CD4-positive, CD25-positive, alpha-beta regulatory T cell (primary cell): ENCODE results near the gene TEKT3. TPM values are rescaled to one million over a fixed set of nuclear protein-coding genes. Genes with fewer than 3 reads are reported as not detected.
A peak's percentile ranks its signal among the peaks of the same experiment; 100 is the strongest.

ENCODE experiments used
- ATAC-seq, 2 donors: fragments of 150-1000 bp; cut with Tn5 transposase; one replicate each; pipeline ENCODE4 v1.10.0; 2021; ENCODE audit warnings: low read depth in 2 of 2, moderate number of reproducible peaks in 2 of 2, moderate library complexity in 1 of 2
- DNase-seq, 3 donors: peaks; one replicate each; pipeline versions ENCODE4 v3.0.0 to v3.0.0-alpha.2; 2012 to 2022; ENCODE audit warnings: mixed read lengths in 1 of 3
- H3K27ac ChIP-seq: one replicate; pipeline ENCODE4 v1.7.0; 2013; ENCODE audit warnings: mild to moderate bottlenecking, low read length; ENCODE audit not compliant: insufficient read depth, poor library complexity, severe bottlenecking
- H3K27me3 ChIP-seq: one replicate; pipeline ENCODE4 v1.7.0; 2013; ENCODE audit warnings: low read length; ENCODE audit not compliant: control insufficient read depth, insufficient read depth
- H3K36me3 ChIP-seq: one replicate; pipeline ENCODE4 v1.7.0; 2013; ENCODE audit warnings: mild to moderate bottlenecking, low read length, moderate library complexity; ENCODE audit not compliant: control insufficient read depth, insufficient read depth
- H3K4me1 ChIP-seq: 2 replicates; pipeline ENCODE4 v1.7.0; 2013; ENCODE audit warnings: mild to moderate bottlenecking, low read length; ENCODE audit not compliant: insufficient read depth, control insufficient read depth, poor library complexity, severe bottlenecking
- H3K4me3 ChIP-seq: one replicate; pipeline ENCODE4 v1.7.0; 2013; ENCODE audit warnings: low read depth, mild to moderate bottlenecking, low read length, moderate library complexity
- H3K9me3 ChIP-seq, 2 experiments: 1 replicate in 1 of 2; 2 replicates in 1 of 2; pipeline ENCODE4 v1.7.0; 2013; ENCODE audit warnings: low read length in 2 of 2, mild to moderate bottlenecking in 1 of 2, moderate library complexity in 1 of 2; ENCODE audit not compliant: control insufficient read depth in 2 of 2
- H3K27ac Mint-ChIP-seq, 3 donors: one replicate each; pipeline ENCODE4 v1.8.0; 2020 to 2022; ENCODE audit warnings: mild to moderate bottlenecking in 3 of 3, mixed read lengths in 3 of 3, moderate library complexity in 2 of 3
- H3K27me3 Mint-ChIP-seq: one replicate; pipeline ENCODE4 v1.8.0; 2022; ENCODE audit warnings: mild to moderate bottlenecking, mixed read lengths
- H3K36me3 Mint-ChIP-seq: one replicate; pipeline ENCODE4 v1.8.0; 2020; ENCODE audit warnings: mixed read lengths
- H3K4me1 Mint-ChIP-seq, 4 donors: one replicate each; pipeline ENCODE4 v1.8.0; 2020 to 2022; ENCODE audit warnings: mixed read lengths in 4 of 4, mild to moderate bottlenecking in 1 of 4
- H3K4me3 Mint-ChIP-seq, 4 donors: one replicate each; pipeline ENCODE4 v1.8.0; 2020 to 2022; ENCODE audit warnings: mild to moderate bottlenecking in 4 of 4, mixed read lengths in 4 of 4, moderate library complexity in 3 of 4
- H3K9me3 Mint-ChIP-seq, 7 donors: one replicate each; pipeline ENCODE4 v1.8.0; 2020 to 2022; ENCODE audit warnings: mixed read lengths in 7 of 7, mild to moderate bottlenecking in 3 of 7, moderate library complexity in 2 of 7
- polyA plus RNA-seq, 4 donors: library from polyadenylated mRNA; unstranded; fragments of 300-500 nt; fragmentation: Illumina TruSeq; gene quantifications; one replicate each; pipeline ENCODE4 v1.2.3, GENCODE V29; 2021
- total RNA-seq: library from RNA; stranded (reverse); gene quantifications from one replicate; pipeline ENCODE4 v1.2.3, GENCODE V29; 2022

Gene TEKT3
- total RNA-seq (1.2 TPM), polyA plus RNA-seq (under 1 TPM in 1 of 4 donors, not detected in 3; 0.34 TPM)

GRCh38 chr17:15341385-15341849 lies at the start of gene TEKT3:
Gene TEKT3, minus strand, starts transcription at chr17:15341597. Its CDS starts 10,012 bp downstream, at chr17:15331585.
- Histone ChIP-seq H3K4me1 (peaks cover 8% of the 10 kb centered on the region), H3K9me3 (no peaks in the 10 kb centered on the region), H3K4me3 (no peak within 1 kb of the TSS), H3K27me3 (peaks cover 34% of the 10 kb centered on the region), H3K27ac (no peak within 1 kb of the TSS), H3K36me3 (no peaks in the 10 kb centered on the region)
- peaks cover 0 to 8% (median 1%) of the 10 kb centered on the region in 7 donors for H3K9me3 Mint-ChIP-seq
- peak within 1 kb of the TSS in 1 of 3 donors; percentile 60 for H3K27ac Mint-ChIP-seq
- peaks cover 5% of the 10 kb centered on the region for H3K36me3 Mint-ChIP-seq
- ATAC-seq (no peak), DNase-seq (no peak)
- H3K27me3 Mint-ChIP-seq, result peaks cover 67% of the 10 kb centered on the region
- H3K4me3 Mint-ChIP-seq, result peak within 1 kb of the TSS in 3 of 4 donors; percentile 57 to 79 (median 58)
- peaks cover 5 to 7% (median 5%) of the 10 kb centered on the region in 4 donors for H3K4me1 Mint-ChIP-seq

DNA sequence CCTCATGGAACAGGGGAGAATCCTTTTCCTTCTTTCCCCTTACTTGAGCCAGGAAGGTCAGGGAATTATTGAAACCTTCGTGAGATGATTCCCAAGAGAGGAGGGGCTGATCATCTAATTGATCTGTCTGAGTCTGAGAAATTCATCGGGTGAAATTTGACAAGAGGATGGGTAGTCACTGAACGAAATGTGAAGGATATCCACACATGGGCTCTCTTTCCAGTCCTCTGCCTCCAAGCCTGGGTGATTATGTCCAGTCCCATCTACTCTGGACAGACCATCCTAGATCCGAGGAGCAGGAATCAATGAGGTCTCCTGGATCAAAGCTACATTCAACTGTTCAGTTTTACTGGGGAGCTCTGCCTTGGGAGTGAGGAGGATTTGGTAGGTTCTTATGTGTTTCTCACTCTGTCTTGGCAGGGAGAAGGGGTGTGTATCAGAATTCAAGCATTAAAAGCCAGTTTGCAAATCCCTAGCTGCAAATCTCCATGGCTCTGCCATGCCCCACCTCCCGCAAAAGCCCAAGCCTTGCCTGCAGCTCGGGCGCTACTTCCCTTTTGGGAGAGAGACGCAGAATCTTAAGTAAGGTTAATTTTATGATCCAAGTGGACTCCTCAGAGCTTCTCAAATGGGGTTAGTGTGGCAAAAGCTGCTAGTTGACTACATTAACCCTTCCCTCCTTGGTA lies 47.1 kb upstream of the TEKT3 start:
- H3K27ac ChIP-seq, result no peak overlapping the region
- ATAC-seq (no peak), DNase-seq (no peak)
- H3K27me3 ChIP-seq, result peaks cover 13% of the 10 kb centered on the region
- Mint-ChIP-seq H3K4me1 (no peaks in the 10 kb centered on the region), H3K27me3 (peaks cover 19% of the 10 kb centered on the region), H3K4me3 (no peak overlapping the region), H3K27ac (no peak overlapping the region), H3K9me3 (peaks cover 0 to 5% (median 0%) of the 10 kb centered on the region in 7 donors), H3K36me3 (no peaks in the 10 kb centered on the region)
- no peak overlapping the region for H3K4me3 ChIP-seq
- no peaks in the 10 kb centered on the region for H3K9me3 ChIP-seq
- H3K4me1 ChIP-seq, result no peaks in the 10 kb centered on the region
- H3K36me3 ChIP-seq, result no peaks in the 10 kb centered on the region

- H3K27ac Mint-ChIP-seq, result no peak overlapping the region
- no peak for DNase-seq
- H3K27me3 Mint-ChIP-seq, result peaks cover 27% of the 10 kb centered on the region
Measured at GRCh38 chr17:15386083-15386482, 44.7 kb upstream of the TEKT3 start.

DNA sequence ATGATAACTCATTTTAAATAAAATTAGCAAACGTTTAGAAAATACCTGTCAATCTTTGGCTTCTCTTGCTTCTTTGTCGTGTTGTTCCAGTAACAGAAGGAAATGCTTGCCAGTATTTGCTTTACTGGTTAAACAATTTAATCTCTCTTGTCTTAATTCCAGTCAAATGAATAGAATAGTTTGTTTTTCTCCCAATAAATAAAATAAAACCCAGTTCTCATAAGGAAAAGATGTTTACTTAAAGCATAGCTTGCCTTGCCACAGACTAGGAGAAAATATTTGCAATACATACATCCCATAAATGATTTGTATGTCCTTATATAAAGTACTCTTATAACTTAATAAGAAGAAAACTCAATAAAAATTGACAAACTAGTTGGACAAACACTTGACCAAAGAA lies 43.9 kb upstream of the TEKT3 start:
- peaks cover 27% of the 10 kb centered on the region for H3K27me3 Mint-ChIP-seq
- H3K4me1 ChIP-seq, result no peaks in the 10 kb centered on the region
- H3K9me3 Mint-ChIP-seq, result peaks cover 0 to 5% (median 0%) of the 10 kb centered on the region in 7 donors
- no peak for ATAC-seq
- H3K27ac ChIP-seq, result no peak overlapping the region
- DNase-seq, result no peak
- peaks cover 24% of the 10 kb centered on the region for H3K27me3 ChIP-seq
- H3K4me3 ChIP-seq, result no peak overlapping the region
- H3K36me3 Mint-ChIP-seq, result no peaks in the 10 kb centered on the region
- no peaks in the 10 kb centered on the region for H3K36me3 ChIP-seq
- no peaks in the 10 kb centered on the region for H3K4me1 Mint-ChIP-seq
- H3K9me3 ChIP-seq, result no peaks in the 10 kb centered on the region
- no peak overlapping the region for H3K4me3 Mint-ChIP-seq
- no peak overlapping the region for H3K27ac Mint-ChIP-seq

More at GRCh38 chr17:15386083-15386482, 44.7 kb upstream of the TEKT3 start:
- no peak overlapping the region for H3K4me3 Mint-ChIP-seq
- ATAC-seq, result no peak
- no peak overlapping the region for H3K27ac ChIP-seq
- H3K36me3 ChIP-seq, result no peaks in the 10 kb centered on the region
- H3K4me1 ChIP-seq, result no peaks in the 10 kb centered on the region
- H3K4me1 Mint-ChIP-seq, result no peaks in the 10 kb centered on the region
- H3K9me3 ChIP-seq, result no peaks in the 10 kb centered on the region
- H3K36me3 Mint-ChIP-seq, result no peaks in the 10 kb centered on the region
- H3K9me3 Mint-ChIP-seq, result peaks cover 0 to 5% (median 0%) of the 10 kb centered on the region in 7 donors
- no peak overlapping the region for H3K4me3 ChIP-seq
- peaks cover 24% of the 10 kb centered on the region for H3K27me3 ChIP-seq

DNA sequence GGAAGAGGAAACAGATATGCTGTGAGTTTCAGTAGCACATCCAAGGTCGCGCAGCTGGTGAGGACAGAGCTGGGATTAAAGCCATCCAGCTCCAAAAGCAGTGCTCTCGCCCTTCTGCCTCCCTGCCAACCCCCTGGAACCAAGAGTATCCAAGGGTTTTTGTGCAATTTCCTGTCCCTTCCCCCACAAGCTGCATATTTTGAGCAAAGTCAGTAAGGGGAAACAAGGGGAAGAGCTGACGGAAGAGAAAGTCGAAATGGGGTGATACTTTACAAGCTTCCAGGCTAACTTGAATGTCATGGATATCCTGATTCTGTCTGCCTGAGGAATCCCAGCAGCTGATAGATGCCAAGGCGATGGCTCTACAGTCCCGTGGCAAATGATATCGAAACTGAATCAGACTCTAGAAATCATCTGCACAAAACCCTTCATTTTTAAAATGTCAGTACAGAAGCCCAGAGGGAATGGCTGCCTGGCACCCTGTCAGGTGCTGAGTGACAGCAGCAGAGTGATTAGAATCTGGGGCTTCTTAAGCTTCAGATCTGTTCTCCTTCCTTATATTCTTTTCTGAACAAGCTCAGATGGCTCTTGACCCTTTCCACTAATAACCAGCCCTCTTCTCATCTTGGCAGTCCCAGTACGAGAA lies 42.9 kb upstream of the TEKT3 start:
- Mint-ChIP-seq H3K9me3 (peaks cover 0 to 5% (median 0%) of the 10 kb centered on the region in 7 donors), H3K4me3 (no peak overlapping the region), H3K4me1 (no peaks in the 10 kb centered on the region), H3K27ac (no peak overlapping the region), H3K36me3 (no peaks in the 10 kb centered on the region), H3K27me3 (peaks cover 27% of the 10 kb centered on the region)
- DNase-seq, result no peak
- Histone ChIP-seq H3K27me3 (peaks cover 22% of the 10 kb centered on the region), H3K36me3 (no peaks in the 10 kb centered on the region), H3K4me3 (no peak overlapping the region), H3K27ac (no peak overlapping the region), H3K4me1 (no peaks in the 10 kb centered on the region), H3K9me3 (no peaks in the 10 kb centered on the region)
- no peak for ATAC-seq

DNA sequence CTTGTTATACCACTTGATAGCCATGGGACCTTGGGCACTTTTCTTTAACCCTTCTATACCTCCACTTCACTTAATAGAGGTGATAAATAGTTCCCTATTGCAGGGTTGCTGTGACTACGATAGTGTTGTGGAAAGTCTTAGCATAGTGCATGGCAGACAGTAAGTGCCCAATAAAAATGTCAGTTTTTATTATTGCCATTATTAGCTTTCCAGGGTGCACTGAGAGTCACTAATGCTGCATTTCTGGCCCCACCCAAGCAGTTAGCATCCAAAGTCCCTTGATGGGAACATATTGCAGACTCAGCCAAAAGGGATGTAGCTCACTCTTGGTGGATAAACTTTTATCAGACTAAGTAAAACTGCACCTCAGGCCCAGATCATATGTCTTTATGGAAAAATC lies 41.5 kb upstream of the TEKT3 start:
- Histone ChIP-seq H3K27ac (no peak overlapping the region), H3K9me3 (no peaks in the 10 kb centered on the region), H3K4me3 (no peak overlapping the region), H3K36me3 (no peaks in the 10 kb centered on the region), H3K27me3 (peaks cover 23% of the 10 kb centered on the region), H3K4me1 (no peaks in the 10 kb centered on the region)
- H3K9me3 Mint-ChIP-seq, result peaks cover 0 to 5% (median 0%) of the 10 kb centered on the region in 7 donors
- no peak overlapping the region for H3K4me3 Mint-ChIP-seq
- H3K27me3 Mint-ChIP-seq, result peaks cover 27% of the 10 kb centered on the region
- H3K36me3 Mint-ChIP-seq, result no peaks in the 10 kb centered on the region
- H3K27ac Mint-ChIP-seq, result no peak overlapping the region
- ATAC-seq, result no peak
- H3K4me1 Mint-ChIP-seq, result no peaks in the 10 kb centered on the region
- no peak for DNase-seq

DNA sequence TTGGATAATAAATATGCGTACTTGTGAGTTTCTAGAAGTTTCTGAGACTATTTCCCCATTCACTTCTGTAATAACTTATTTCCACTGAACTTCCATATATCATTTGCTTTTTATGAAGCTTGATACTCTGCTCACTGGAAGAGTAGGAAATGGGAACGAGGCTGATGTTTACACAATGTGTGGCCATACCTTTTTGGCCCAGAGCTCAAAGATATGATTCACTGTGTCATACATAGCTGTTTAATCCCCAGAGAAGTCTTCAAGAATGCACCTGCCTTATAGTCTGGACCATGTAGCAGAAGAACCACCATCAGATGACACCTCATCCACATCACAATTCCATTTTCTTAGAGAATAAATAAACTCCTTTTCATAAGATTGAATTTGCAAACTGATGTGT lies 40.3 kb upstream of the TEKT3 start:
- H3K4me1 ChIP-seq, result no peaks in the 10 kb centered on the region
- DNase-seq (no peak), ATAC-seq (no peak)
- H3K36me3 Mint-ChIP-seq, result no peaks in the 10 kb centered on the region
- no peak overlapping the region for H3K4me3 Mint-ChIP-seq
- no peaks in the 10 kb centered on the region for H3K4me1 Mint-ChIP-seq
- no peak overlapping the region for H3K27ac Mint-ChIP-seq
- H3K9me3 Mint-ChIP-seq, result peaks cover 0 to 4% (median 0%) of the 10 kb centered on the region in 7 donors
- no peak overlapping the region for H3K27ac ChIP-seq
- no peaks in the 10 kb centered on the region for H3K9me3 ChIP-seq
- no peak overlapping the region for H3K4me3 ChIP-seq
- peaks cover 25% of the 10 kb centered on the region for H3K27me3 ChIP-seq
- H3K27me3 Mint-ChIP-seq, result peaks cover 24% of the 10 kb centered on the region
- no peaks in the 10 kb centered on the region for H3K36me3 ChIP-seq
